Loucy (cell line): Measurements from ENCODE around the gene TPCN2.

Source experiments
- CTCF ChIP-seq: fragments of 200-600 bp; sonication (generic); conservative IDR thresholded peaks from 2 replicates; pipeline ENCODE4 v1.5.1; 2014; ENCODE audit warnings: mild to moderate bottlenecking, antibody characterized with exemption, low read length
- EZH2phosphoT487 ChIP-seq: fragments of 200-600 bp; IDR thresholded peaks from 2 replicates; pipeline ENCODE4 v1.6.1; 2018; ENCODE audit warnings: antibody characterized with exemption, mild to moderate bottlenecking, moderate library complexity, borderline replicate concordance

GRCh38 chr11:69102732-69103615 lies 54.2 kb downstream of the TPCN2 start:
- peak; percentile 30; the same call in 1 of the 2 replicates for TF ChIP-seq CTCF
- no peak for TF ChIP-seq EZH2phosphoT487
